Lower lobe of right lung (tissue), 2 donors: ENCODE results near the gene CPLX1. TPM values are rescaled to one million over a fixed set of nuclear protein-coding genes. Genes with fewer than 3 reads are reported as not detected.
"Not testable (repeated sequence)": the region's sequence is repeated elsewhere in the genome, so short reads cannot be mapped to it uniquely, and the experiment has no call there.

ENCODE experiments used
- ATAC-seq, 2 donors: fragments of 200-7000 bp; cut with Tn5 transposase; one replicate each; pipeline ENCODE4 v1.9.1; 2020 to 2022; ENCODE audit warnings: mild to moderate bottlenecking in 2 of 2, moderate library complexity in 2 of 2
- DNase-seq: peaks from one replicate; pipeline ENCODE4 v3.0.0-alpha.2; 2020
- H3K27ac ChIP-seq: fragments of 200-600 bp; one replicate; pipeline ENCODE4 v1.8.0; 2022
- H3K27me3 ChIP-seq: fragments of 200-600 bp; one replicate; pipeline ENCODE4 v1.8.0; 2022; ENCODE audit warnings: low read depth
- H3K36me3 ChIP-seq: fragments of 200-600 bp; one replicate; pipeline ENCODE4 v1.8.0; 2022; ENCODE audit warnings: mild to moderate bottlenecking
- H3K4me1 ChIP-seq: fragments of 200-600 bp; one replicate; pipeline ENCODE4 v1.8.0; 2022
- H3K4me3 ChIP-seq: fragments of 200-600 bp; one replicate; pipeline ENCODE4 v1.8.0; 2022; ENCODE audit warnings: mild to moderate bottlenecking
- H3K9me3 ChIP-seq: fragments of 200-600 bp; one replicate; pipeline ENCODE4 v1.8.0; 2022
- intact Hi-C: fragments of 100-400 bp; cut with DNase I; formaldehyde crosslinking; loops from one replicate; pipeline ENCODE4 v1.11.0; 2022
- total RNA-seq: library from RNA; stranded (reverse); fragmentation: NEBNext Ultra II Directional; extraction: Animal tissue kit (Norgen Biotek cat#: 25700); gene quantifications from one replicate; pipeline ENCODE4 v1.2.1, GENCODE V29; 2021
- TF ChIP-seq, protein P1 (sequence below): fragments of 200-600 bp; IDR thresholded peaks from one replicate; pipeline ENCODE4 v1.8.0; 2022; ENCODE audit warnings: antibody characterized with exemption, mild to moderate bottlenecking
- donor health status: DM: no; HTN: yes; CAD: no; lungs with severe emphysema.

The CPLX1 gene
- total RNA-seq, 1 donor from 2014 or later = 3.9 TPM

DNA sequence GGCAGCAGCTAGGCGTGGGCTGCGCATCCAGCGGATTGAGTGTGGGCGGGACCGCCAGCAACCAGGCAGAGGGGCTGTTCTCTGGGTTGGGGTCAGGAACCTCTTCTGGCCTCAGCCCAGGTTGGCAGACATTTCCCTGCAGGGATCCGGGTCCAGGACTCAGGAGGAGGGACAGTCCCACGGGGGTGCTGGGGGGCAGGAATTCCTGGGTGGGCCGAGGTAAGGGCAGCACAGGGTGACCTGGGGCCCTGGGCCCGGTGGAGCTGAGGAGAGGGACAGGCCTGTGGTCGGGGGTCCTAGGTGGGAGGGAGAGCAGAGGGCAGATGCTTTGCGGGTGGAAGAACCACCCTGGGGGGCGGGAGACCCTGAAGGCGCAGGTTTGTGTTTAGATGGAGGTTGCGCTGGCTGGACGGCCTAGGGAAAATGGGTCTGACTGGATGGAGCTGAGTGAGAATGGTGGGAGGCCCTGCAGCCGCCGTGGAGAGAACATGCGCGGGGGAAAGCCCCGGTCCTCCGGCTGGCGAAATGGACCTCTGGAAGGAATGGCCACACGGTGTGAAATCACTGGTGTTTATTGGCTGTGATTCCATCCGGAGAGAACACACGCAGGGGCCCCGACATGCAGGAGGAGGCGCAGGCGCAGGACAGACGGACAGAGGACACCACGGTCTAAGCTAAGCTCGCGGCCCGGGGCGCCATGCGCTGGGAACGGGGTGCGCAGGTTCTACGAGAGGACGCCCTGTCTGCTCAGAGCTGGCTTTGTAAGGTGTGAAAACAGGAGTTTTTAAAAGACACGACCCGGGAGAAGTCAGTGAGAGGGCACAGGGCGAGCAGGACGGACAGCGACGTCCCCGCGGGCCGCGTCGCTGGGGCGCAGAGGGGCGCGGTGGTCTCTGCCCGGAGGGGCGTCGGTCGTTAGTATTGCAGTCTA is 41.3 kb downstream of the CPLX1 start:
- TF ChIP-seq, protein P1, sequence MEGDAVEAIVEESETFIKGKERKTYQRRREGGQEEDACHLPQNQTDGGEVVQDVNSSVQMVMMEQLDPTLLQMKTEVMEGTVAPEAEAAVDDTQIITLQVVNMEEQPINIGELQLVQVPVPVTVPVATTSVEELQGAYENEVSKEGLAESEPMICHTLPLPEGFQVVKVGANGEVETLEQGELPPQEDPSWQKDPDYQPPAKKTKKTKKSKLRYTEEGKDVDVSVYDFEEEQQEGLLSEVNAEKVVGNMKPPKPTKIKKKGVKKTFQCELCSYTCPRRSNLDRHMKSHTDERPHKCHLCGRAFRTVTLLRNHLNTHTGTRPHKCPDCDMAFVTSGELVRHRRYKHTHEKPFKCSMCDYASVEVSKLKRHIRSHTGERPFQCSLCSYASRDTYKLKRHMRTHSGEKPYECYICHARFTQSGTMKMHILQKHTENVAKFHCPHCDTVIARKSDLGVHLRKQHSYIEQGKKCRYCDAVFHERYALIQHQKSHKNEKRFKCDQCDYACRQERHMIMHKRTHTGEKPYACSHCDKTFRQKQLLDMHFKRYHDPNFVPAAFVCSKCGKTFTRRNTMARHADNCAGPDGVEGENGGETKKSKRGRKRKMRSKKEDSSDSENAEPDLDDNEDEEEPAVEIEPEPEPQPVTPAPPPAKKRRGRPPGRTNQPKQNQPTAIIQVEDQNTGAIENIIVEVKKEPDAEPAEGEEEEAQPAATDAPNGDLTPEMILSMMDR = no peak
- intact Hi-C loops = no loop called here
- H3K27ac ChIP-seq = no peak overlapping the region
- H3K9me3 ChIP-seq = no peaks in the 10 kb centered on the region
- peaks cover 44% of the 10 kb centered on the region for H3K27me3 ChIP-seq
- H3K4me3 ChIP-seq = no peak overlapping the region
- H3K4me1 ChIP-seq = peaks cover 49% of the 10 kb centered on the region
- DNase-seq = no peak
- H3K36me3 ChIP-seq = peaks cover 9% of the 10 kb centered on the region
- no peak for ATAC-seq

DNA sequence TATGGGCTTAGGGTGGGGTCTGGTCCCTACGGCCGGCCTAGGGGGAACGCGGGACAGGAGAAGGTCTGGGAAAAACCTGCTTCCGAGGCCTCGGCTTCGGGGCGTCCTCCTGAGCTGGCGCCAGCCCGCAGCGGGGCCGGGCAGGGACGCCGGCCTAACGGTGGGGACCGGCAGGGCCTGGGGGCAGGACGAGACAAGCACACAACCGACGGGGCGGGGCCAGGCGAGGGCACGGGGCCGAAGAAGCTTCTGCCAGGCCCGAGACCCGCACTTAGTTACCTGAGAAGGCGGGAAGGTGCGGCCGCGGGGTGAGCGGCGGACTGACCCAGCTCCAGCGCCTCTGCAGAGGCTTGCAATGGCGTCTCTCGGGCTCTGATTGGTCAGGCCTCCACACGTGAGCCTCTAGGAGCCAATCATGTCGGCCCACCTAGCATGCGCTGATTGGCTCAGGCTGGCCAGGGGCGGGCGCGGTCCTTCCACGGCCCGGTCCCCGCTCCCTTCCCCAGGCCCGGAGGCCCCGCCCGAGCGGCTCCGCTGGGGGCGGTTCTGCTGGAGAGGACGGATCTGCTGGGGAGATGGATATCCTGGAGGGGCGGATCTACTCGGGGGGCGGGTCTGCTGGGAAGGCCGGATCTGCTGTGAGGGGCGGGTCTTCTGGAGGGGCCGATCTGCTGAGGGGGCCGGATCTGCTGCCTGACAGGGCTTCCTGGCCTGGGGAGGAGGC is 44.3 kb downstream of the CPLX1 start:
- Histone ChIP-seq H3K36me3 (peaks cover 40% of the 10 kb centered on the region), H3K27me3 (peaks cover 24% of the 10 kb centered on the region), H3K4me1 (peaks cover 52% of the 10 kb centered on the region), H3K9me3 (no peaks in the 10 kb centered on the region), H3K4me3 (peak overlapping the region; percentile 100), H3K27ac (peak overlapping the region; percentile 96)
- intact Hi-C loops = no loop called here
- TF ChIP-seq, protein P1 = no peak
- peak; percentile 97 to 99 for ATAC-seq
- peak; percentile 99 for DNase-seq

DNA sequence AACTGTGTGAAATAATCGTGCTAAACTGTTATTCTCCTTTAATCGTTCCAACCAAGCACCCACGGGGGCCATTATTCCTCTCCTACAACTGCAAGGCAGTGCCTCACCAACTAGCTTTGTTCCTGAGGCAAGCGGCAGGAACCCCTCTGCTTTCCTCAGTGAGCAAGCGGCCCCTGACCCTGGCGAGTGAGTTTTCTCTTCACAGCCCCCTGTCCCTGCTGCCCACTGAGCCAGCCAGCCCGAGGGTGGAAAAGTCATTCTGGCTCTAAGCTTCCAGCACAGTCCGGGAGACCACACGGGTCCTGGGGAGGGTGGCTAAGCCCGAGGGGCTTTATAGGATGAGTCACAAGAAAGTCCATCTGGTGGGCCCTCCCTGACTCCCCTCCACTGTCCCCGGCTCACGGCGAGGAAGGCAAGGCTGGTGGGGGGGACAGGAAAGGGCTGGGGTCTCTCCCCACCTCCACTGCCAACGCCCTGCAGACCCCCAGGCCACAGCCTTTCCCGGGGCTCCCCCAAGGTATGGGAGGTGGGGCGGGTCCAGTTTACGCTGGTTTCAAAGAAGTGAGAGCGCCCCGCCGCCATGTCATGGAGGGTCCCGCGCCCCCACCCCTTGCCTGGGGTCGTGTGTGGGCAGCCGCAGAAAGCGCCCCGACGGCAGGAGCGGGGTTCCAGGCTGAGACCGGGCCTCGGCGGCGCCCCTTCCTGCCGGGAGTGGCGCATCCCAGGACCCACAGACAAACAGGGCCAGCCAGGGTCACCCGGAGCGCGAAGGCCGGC is 45.0 kb downstream of the CPLX1 start:
- peak overlapping the region; percentile 100 for H3K4me3 ChIP-seq
- peaks cover 17% of the 10 kb centered on the region for H3K27me3 ChIP-seq
- peaks cover 47% of the 10 kb centered on the region for H3K36me3 ChIP-seq
- TF ChIP-seq, protein P1 = no peak
- no peaks in the 10 kb centered on the region for H3K9me3 ChIP-seq
- peak in 1 of 2 donors; percentile 18 for ATAC-seq
- DNase-seq = no peak
- peaks cover 44% of the 10 kb centered on the region for H3K4me1 ChIP-seq
- intact Hi-C loops = no loop called here
- peak overlapping the region; percentile 96 for H3K27ac ChIP-seq

DNA sequence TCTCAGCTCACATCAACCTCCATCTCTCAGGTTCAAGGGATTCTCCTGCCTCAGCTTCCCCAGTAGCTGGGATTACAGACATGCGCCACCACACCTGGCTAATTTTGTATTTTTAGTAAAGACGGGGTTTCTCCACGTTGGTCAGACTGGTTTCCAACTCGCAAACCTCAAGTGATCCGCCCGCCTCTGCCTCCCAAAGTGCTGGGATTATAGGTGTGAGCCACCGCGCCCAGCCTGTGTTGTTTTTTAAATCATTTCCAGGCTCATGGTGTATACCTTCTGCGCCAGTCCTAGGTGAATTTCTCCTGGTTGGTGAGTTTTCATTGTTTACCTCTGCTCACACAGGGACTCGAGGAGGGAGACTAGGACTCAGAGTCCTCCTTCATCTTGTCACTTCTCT is 45.7 kb downstream of the CPLX1 start:
- H3K9me3 ChIP-seq, DNase-seq, intact Hi-C loops, ATAC-seq: not testable (repeated sequence)
- Histone ChIP-seq H3K27ac (peak overlapping the region; percentile 96), H3K27me3 (peaks cover 10% of the 10 kb centered on the region), H3K36me3 (peaks cover 54% of the 10 kb centered on the region), H3K4me3 (peak overlapping the region; percentile 100), H3K4me1 (peaks cover 39% of the 10 kb centered on the region)

DNA sequence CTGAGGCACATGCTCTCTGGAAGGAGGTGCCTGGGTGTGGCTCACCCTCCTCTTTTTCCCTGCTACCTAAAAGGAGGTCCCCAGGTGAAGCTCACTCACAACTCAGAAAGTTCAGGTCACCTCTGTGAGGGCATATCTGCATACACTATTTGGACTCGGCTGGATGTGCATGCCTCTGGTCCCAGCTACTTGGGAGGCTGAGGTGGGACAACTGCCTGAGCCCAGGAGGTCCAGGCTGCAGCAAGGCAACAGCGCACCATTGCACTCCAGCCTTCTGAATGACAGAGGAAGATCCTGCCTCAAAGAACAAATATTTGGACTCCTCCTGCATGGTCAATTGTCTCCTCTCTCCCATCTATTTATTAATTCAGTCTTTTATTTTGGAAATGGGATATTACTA is 46.4 kb downstream of the CPLX1 start:
- Histone ChIP-seq H3K4me1 (peaks cover 43% of the 10 kb centered on the region), H3K4me3 (peak overlapping the region; percentile 100), H3K36me3 (peaks cover 60% of the 10 kb centered on the region), H3K9me3 (no peaks in the 10 kb centered on the region), H3K27ac (no peak overlapping the region), H3K27me3 (peaks cover 3% of the 10 kb centered on the region)
- ATAC-seq (no peak), DNase-seq (no peak)
- intact Hi-C loops = no loop called here
- TF ChIP-seq, protein P1 = no peak
